Mammary epithelial cell (primary cell): ENCODE measurements around the gene PAM.

Experiments used
- EZH2 ChIP-seq: IDR thresholded peaks from 2 replicates; pipeline ENCODE4 v1.6.1; 2012; ENCODE audit warnings: low read length, inconsistent platforms, borderline replicate concordance
- TF ChIP-seq, protein P1 (sequence below), 2 donors: IDR thresholded peaks in 1 of 2; conservative IDR thresholded peaks in 1 of 2; 2 replicates each; pipeline ENCODE4 v1.5.1; 2011 to 2012; ENCODE audit warnings: inconsistent platforms in 2 of 2, low read length in 2 of 2, mild to moderate bottlenecking in 2 of 2, control low read depth in 1 of 2, low read depth in 1 of 2; ENCODE audit not compliant: insufficient read depth in 1 of 2; ENCODE audit errors: extremely low read depth in 1 of 2

DNA sequence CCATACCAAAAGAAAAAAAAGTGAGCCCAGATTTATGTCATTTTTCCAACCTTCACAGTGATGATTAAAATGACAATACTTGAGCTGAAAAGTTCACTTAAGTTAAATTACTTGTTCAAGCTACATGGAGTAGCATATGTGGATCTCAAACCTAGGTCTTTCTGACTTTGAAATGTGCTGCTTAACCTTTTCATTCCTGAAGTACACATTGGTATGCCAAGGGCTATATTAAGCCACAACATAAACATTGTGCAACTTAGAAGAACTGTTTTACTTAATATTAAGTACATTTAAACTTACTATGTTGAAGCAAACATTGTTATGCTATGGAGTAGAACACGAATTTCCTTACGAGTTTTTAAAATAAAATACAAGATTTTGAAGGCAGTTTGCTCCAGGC is 259.9 kb downstream of the PAM start:
- TF ChIP-seq, protein P1, sequence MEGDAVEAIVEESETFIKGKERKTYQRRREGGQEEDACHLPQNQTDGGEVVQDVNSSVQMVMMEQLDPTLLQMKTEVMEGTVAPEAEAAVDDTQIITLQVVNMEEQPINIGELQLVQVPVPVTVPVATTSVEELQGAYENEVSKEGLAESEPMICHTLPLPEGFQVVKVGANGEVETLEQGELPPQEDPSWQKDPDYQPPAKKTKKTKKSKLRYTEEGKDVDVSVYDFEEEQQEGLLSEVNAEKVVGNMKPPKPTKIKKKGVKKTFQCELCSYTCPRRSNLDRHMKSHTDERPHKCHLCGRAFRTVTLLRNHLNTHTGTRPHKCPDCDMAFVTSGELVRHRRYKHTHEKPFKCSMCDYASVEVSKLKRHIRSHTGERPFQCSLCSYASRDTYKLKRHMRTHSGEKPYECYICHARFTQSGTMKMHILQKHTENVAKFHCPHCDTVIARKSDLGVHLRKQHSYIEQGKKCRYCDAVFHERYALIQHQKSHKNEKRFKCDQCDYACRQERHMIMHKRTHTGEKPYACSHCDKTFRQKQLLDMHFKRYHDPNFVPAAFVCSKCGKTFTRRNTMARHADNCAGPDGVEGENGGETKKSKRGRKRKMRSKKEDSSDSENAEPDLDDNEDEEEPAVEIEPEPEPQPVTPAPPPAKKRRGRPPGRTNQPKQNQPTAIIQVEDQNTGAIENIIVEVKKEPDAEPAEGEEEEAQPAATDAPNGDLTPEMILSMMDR (conservative IDR thresholded peaks at IDR 0.05 in 1 of 2, IDR thresholded peaks at IDR 0.05 in 1 of 2; ENCODE audit: extremely low read depth in 1 of 2, insufficient read depth in 1 of 2, low read depth in 1 of 2, low read length in 2 of 2) = no peak
- no peak for TF ChIP-seq EZH2
